BJ (cell line): ENCODE data around the gene DDR2. TPM values are rescaled to one million over a fixed set of nuclear protein-coding genes. Genes with fewer than 3 reads are reported as not detected.

Experiments used
- CTCF ChIA-PET: fragments of 350-600 bp; formaldehyde crosslinking; extraction: SDS; loops from one replicate; lab custom pipeline; 2021; ENCODE audit warnings: antibody characterized with exemption, inconsistent platforms; lab: Yijun Ruan, JAX
- POLR2A ChIA-PET: fragments of 300-600 bp; sonication (Branson Sonifier 250); formaldehyde crosslinking; extraction: SDS; loops from one replicate; lab custom pipeline; 2021; ENCODE audit warnings: antibody characterized with exemption; lab: Charles Lee
- DNase-seq: peaks from one replicate; pipeline ENCODE4 v3.0.0-alpha.2; 2011; ENCODE audit warnings: low read depth
- H3K27me3 ChIP-seq: 2 replicates; pipeline ENCODE4 v1.6.0; 2011; ENCODE audit warnings: low read length; ENCODE audit not compliant: control insufficient read depth, insufficient read depth
- H3K36me3 ChIP-seq: 2 replicates; pipeline ENCODE4 v1.5.1; 2011; ENCODE audit warnings: low read length; ENCODE audit not compliant: control insufficient read depth, insufficient read depth
- H3K4me3 ChIP-seq: 2 replicates; pipeline ENCODE4 v1.5.1; 2011; ENCODE audit warnings: low read depth, mild to moderate bottlenecking, control low read depth, low read length
- CTCF ChIP-seq: IDR thresholded peaks from 2 replicates; pipeline ENCODE4 v1.5.1; 2011; ENCODE audit warnings: low read depth, mild to moderate bottlenecking, control low read depth, inconsistent platforms, low read length, moderate library complexity; ENCODE audit not compliant: insufficient read depth
- polyA plus RNA-seq: library from polyadenylated mRNA; depleted of rRNA; stranded (reverse); fragments of >200 nt; gene quantifications from 2 replicates; pipeline ENCODE4 v1.2.3, GENCODE V29; 2011

Gene DDR2
- polyA plus RNA-seq, 1 experiment: 282 TPM

- no peak for TF ChIP-seq CTCF
- H3K36me3 ChIP-seq: no peaks in the 10 kb centered on the region; the same call in 1 of the 2 replicates
- ChIA-PET CTCF (interaction anchor here (1.0 kb wide), 1 partner anchor 17 kb away, joined by 3 read pairs; no protein-coding TSS in a partner anchor), POLR2A (no interaction called here)
- no peak overlapping the region for H3K4me3 ChIP-seq
- no peaks in the 10 kb centered on the region for H3K27me3 ChIP-seq
- DNase-seq: no peak
Measured at GRCh38 chr1:162712317-162713029, 80.2 kb downstream of the DDR2 start.

- no peak for DNase-seq
- ChIA-PET CTCF (no interaction called here), POLR2A (interaction anchor here (0.5 kb wide), 1 partner anchor 82 kb away, joined by 3 read pairs; no protein-coding TSS in a partner anchor)
- no peak for TF ChIP-seq CTCF
- Histone ChIP-seq H3K4me3 (no peak overlapping the region), H3K36me3 (peaks cover 2% of the 10 kb centered on the region; the same call in 1 of the 2 replicates), H3K27me3 (no peaks in the 10 kb centered on the region)
Measured at GRCh38 chr1:162716123-162716522, 83.9 kb downstream of the DDR2 start.

- POLR2A ChIA-PET: interaction anchor here (0.5 kb wide), 1 partner anchor 83 kb away, joined by 3 read pairs; no protein-coding TSS in a partner anchor
- H3K4me3 ChIP-seq: no peak overlapping the region
- CTCF ChIA-PET: no interaction called here
- DNase-seq: no peak
- H3K27me3 ChIP-seq: no peaks in the 10 kb centered on the region
- H3K36me3 ChIP-seq: peaks cover 2% of the 10 kb centered on the region; the same call in 1 of the 2 replicates
- no peak for TF ChIP-seq CTCF
Measured at GRCh38 chr1:162716552-162716951, 84.3 kb downstream of the DDR2 start.

GRCh38 chr1:162717548-162718184, 85.4 kb downstream of the DDR2 start:
- Histone ChIP-seq H3K27me3 (no peaks in the 10 kb centered on the region), H3K4me3 (no peak overlapping the region), H3K36me3 (peaks cover 2% of the 10 kb centered on the region; the same call in 1 of the 2 replicates)
- POLR2A ChIA-PET: no interaction called here
- CTCF ChIA-PET: no interaction called here
- TF ChIP-seq CTCF: no peak
- no peak for DNase-seq

- CTCF ChIA-PET: interaction anchor here (0.9 to 1.6 kb wide), 3 partner anchors 10 to 106 kb away, joined by 3 read pairs; no protein-coding TSS in a partner anchor
- DNase-seq: no peak
Measured at GRCh38 chr1:162719678-162720077, 87.4 kb downstream of the DDR2 start.

More at GRCh38 chr1:162719678-162720077, 87.4 kb downstream of the DDR2 start:
- no peak for TF ChIP-seq CTCF
- H3K4me3 ChIP-seq: no peak overlapping the region
- POLR2A ChIA-PET: no interaction called here
- H3K27me3 ChIP-seq: no peaks in the 10 kb centered on the region
- H3K36me3 ChIP-seq: peaks cover 5% of the 10 kb centered on the region
